HepG2 (cell line): ENCODE data around the gene SWI5. TPM values are rescaled to one million over a fixed set of nuclear protein-coding genes. Genes with fewer than 3 reads are reported as not detected.
A peak's percentile ranks its signal among the peaks of the same experiment; 100 is the strongest.

Experiments used
- ARID2 ChIP-seq: sonication (generic); formaldehyde crosslinking; IDR thresholded peaks from 2 replicates; pipeline ENCODE4 v1.8.1; 2022; ENCODE audit warnings: mild to moderate bottlenecking, missing genetic modification reagents, borderline replicate concordance
- E2F1 ChIP-seq: sonication (generic); formaldehyde crosslinking; IDR thresholded peaks from 2 replicates; pipeline ENCODE4 v1.5.0; 2020; ENCODE audit warnings: missing genetic modification reagents
- FOXA3 ChIP-seq: IDR thresholded peaks from 2 replicates; pipeline ENCODE4 v1.6.1; 2016; ENCODE audit warnings: missing genetic modification reagents, missing compliant biosample characterization
- GMEB1 ChIP-seq: sonication (generic); formaldehyde crosslinking; IDR thresholded peaks from 2 replicates; pipeline ENCODE4 v1.5.1; 2020; ENCODE audit warnings: missing genetic modification reagents, mild to moderate bottlenecking, borderline replicate concordance
- HES4 ChIP-seq: sonication (generic); formaldehyde crosslinking; IDR thresholded peaks from 2 replicates; pipeline ENCODE4 v1.9.0; 2021; ENCODE audit warnings: mild to moderate bottlenecking, missing genetic modification reagents, borderline replicate concordance
- KAT8 ChIP-seq: IDR thresholded peaks from 2 replicates; pipeline ENCODE4 v1.6.1; 2016; ENCODE audit warnings: missing genetic modification reagents, missing compliant biosample characterization
- MTA1 ChIP-seq: sonication (generic); formaldehyde crosslinking; IDR thresholded peaks from 2 replicates; pipeline ENCODE4 v1.4.0; 2020; ENCODE audit warnings: missing genetic modification reagents, mild to moderate bottlenecking, borderline replicate concordance
- PAWR ChIP-seq: sonication (generic); formaldehyde crosslinking; IDR thresholded peaks from 2 replicates; pipeline ENCODE4 v1.4.0; 2020; ENCODE audit warnings: missing genetic modification reagents, mild to moderate bottlenecking, borderline replicate concordance
- PRDM10 ChIP-seq: sonication (generic); formaldehyde crosslinking; IDR thresholded peaks from 2 replicates; pipeline ENCODE4 v1.4.0; 2020; ENCODE audit warnings: low read depth, missing genetic modification reagents
- RFX3 ChIP-seq: IDR thresholded peaks from 2 replicates; pipeline ENCODE4 v1.6.1; 2016; ENCODE audit warnings: missing biosample characterization, missing genetic modification reagents
- SP4 ChIP-seq: sonication (generic); formaldehyde crosslinking; IDR thresholded peaks from 2 replicates; pipeline ENCODE4 v1.8.1; 2023; ENCODE audit warnings: mild to moderate bottlenecking, missing genetic modification reagents
- SRF ChIP-seq: IDR thresholded peaks from 2 replicates; pipeline ENCODE4 v1.6.1; 2011; ENCODE audit warnings: mild to moderate bottlenecking, low read depth, low read length, moderate library complexity
- STAG1 ChIP-seq: sonication (generic); formaldehyde crosslinking; IDR thresholded peaks from 2 replicates; pipeline ENCODE4 v1.4.0; 2020; ENCODE audit warnings: missing genetic modification reagents
- STAT5B ChIP-seq: sonication (generic); formaldehyde crosslinking; IDR thresholded peaks from 2 replicates; pipeline ENCODE4 v1.4.0; 2020; ENCODE audit warnings: missing genetic modification reagents
- TCF12 ChIP-seq, 2 experiments: fragments of 450-650 bp in 1 of 2; sonication (generic) in 1 of 2; formaldehyde crosslinking in 1 of 2; IDR thresholded peaks; 2 replicates each; pipeline versions ENCODE4 v1.6.1 to v1.8.0; 2017 to 2022; ENCODE audit warnings: antibody characterized with exemption in 1 of 2, mild to moderate bottlenecking in 1 of 2, missing genetic modification reagents in 1 of 2, moderate library complexity in 1 of 2
- TSC22D2 ChIP-seq: sonication (generic); formaldehyde crosslinking; IDR thresholded peaks from 2 replicates; pipeline ENCODE4 v1.5.1; 2020; ENCODE audit warnings: missing genetic modification reagents, mild to moderate bottlenecking, borderline replicate concordance
- ZNF180 ChIP-seq: sonication (generic); formaldehyde crosslinking; IDR thresholded peaks from 2 replicates; pipeline ENCODE4 v1.4.0; 2020; ENCODE audit warnings: low read depth, missing genetic modification reagents, borderline replicate concordance
- ZNF546 ChIP-seq: sonication (generic); formaldehyde crosslinking; conservative IDR thresholded peaks from 2 replicates; pipeline ENCODE4 v1.8.1; 2023; ENCODE audit warnings: mild to moderate bottlenecking, missing genetic modification reagents
- ZNF672 ChIP-seq: sonication (generic); formaldehyde crosslinking; IDR thresholded peaks from 2 replicates; pipeline ENCODE4 v1.8.1; 2022; ENCODE audit warnings: missing genetic modification reagents
- ZNF766 ChIP-seq: sonication (generic); formaldehyde crosslinking; IDR thresholded peaks from 2 replicates; pipeline ENCODE4 v1.5.0; 2020; ENCODE audit warnings: missing genetic modification reagents, borderline replicate concordance
- ZNF781 ChIP-seq: sonication (generic); formaldehyde crosslinking; IDR thresholded peaks from 2 replicates; pipeline ENCODE4 v1.5.1; 2020; ENCODE audit warnings: borderline replicate concordance, mild to moderate bottlenecking, missing genetic modification reagents; ENCODE audit errors: not compliant biosample characterization
- ZNF891 ChIP-seq: sonication (generic); formaldehyde crosslinking; IDR thresholded peaks from 2 replicates; pipeline ENCODE4 v1.5.0; 2020; ENCODE audit warnings: mild to moderate bottlenecking, missing genetic modification reagents
- ZSCAN9 ChIP-seq: IDR thresholded peaks from 2 replicates; pipeline ENCODE4 v1.6.1; 2016; ENCODE audit warnings: borderline replicate concordance
- polyA plus RNA-seq, 8 experiments: library from polyadenylated mRNA; depleted of rRNA in 3 of 8; stranded (reverse) in 7 of 8; unstranded in 1 of 8; fragments of >200 nt; fragmentation: Illumina TruSeq in 4 of 8; extraction: Trizol in 4 of 8; gene quantifications; 2 replicates each; pipeline versions ENCODE4 v1.2.1 to v1.2.3, GENCODE V29; 2011 to 2016; ENCODE audit warnings: low read depth in 4 of 8, missing spikeins in 1 of 8, mixed read lengths in 1 of 8; ENCODE audit not compliant: insufficient read depth in 1 of 8
- total RNA-seq, 5 experiments: library from RNA; depleted of rRNA; stranded (reverse); fragments of >200 nt; fragmentation: Illumina TruSeq; extraction: Trizol; gene quantifications; 2 replicates each; pipeline ENCODE4 v1.2.3, GENCODE V29; 2016; ENCODE audit warnings: low read depth in 1 of 5

Gene SWI5
- total and polyA plus RNA-seq, 2 of the 13 experiments (the other 11 are each of a cell fraction or from before 2014, with no cell fraction given): 39.2 to 41.0 TPM

- TF ChIP-seq PAWR: no peak
- TF ChIP-seq ZNF180 (CRISPR knock-in tag): no peak
- no peak; the same call in 1 of the 2 replicates for TF ChIP-seq E2F1 (CRISPR knock-in tag)
- TF ChIP-seq GMEB1 (CRISPR knock-in tag): peak; percentile 91
- TF ChIP-seq TCF12 (IDR thresholded peaks at IDR 0.05): no peak
- TF ChIP-seq TCF12 (CRISPR knock-in tag; IDR thresholded peaks at IDR 0.05): peak; percentile 30; the same call in 1 of the 2 replicates
- peak; percentile 72; the same call in 1 of the 2 replicates for TF ChIP-seq SRF
- 0 out of 2 replicates have a peak, but pooled peaks have one; percentile 21 for TF ChIP-seq MTA1
- TF ChIP-seq ZNF766 (CRISPR knock-in tag): peak; percentile 83; the same call in 1 of the 2 replicates
- TF ChIP-seq PRDM10 (CRISPR knock-in tag): no peak; the same call in 1 of the 2 replicates
- TF ChIP-seq SP4: peak; percentile 85
- no peak for TF ChIP-seq HES4 (CRISPR knock-in tag)
- peak; percentile 84 for TF ChIP-seq RFX3
- TF ChIP-seq STAT5B (CRISPR knock-in tag): no peak
- TF ChIP-seq FOXA3 (CRISPR knock-in tag): peak; percentile 1; the same call in 1 of the 2 replicates
- peak; percentile 82 for TF ChIP-seq ZNF781 (CRISPR knock-in tag)
- peak; percentile 94 for TF ChIP-seq ZNF891 (CRISPR knock-in tag)
- TF ChIP-seq ZSCAN9 (CRISPR knock-in tag): no peak; the same call in 1 of the 2 replicates
- TF ChIP-seq ZNF546 (CRISPR knock-in tag): 0 out of 2 replicates have a peak, but pooled peaks have one; percentile 36
- peak; percentile 99 for TF ChIP-seq KAT8 (CRISPR knock-in tag)
- 0 out of 2 replicates have a peak, but pooled peaks have one; percentile 4 for TF ChIP-seq STAG1 (CRISPR knock-in tag)
- TF ChIP-seq ZNF672 (CRISPR knock-in tag): no peak
- peak; percentile 54; the same call in 1 of the 2 replicates for TF ChIP-seq ARID2 (CRISPR knock-in tag)
- TF ChIP-seq TSC22D2 (CRISPR knock-in tag): no peak
Measured at GRCh38 chr9:128322404-128323211, 46.5 kb downstream of the SWI5 start, which contains the start of the genes COQ4 and TRUB2 (continued).
